HG03097 (cell line): Measurements from ENCODE around the gene ANKDD1B.

ENCODE experiments used
- ATAC-seq: cut with Tn5 transposase; IDR thresholded peaks from one replicate; pipeline ENCODE4 v1.9.1; 2021; ENCODE audit not compliant: unreplicated experiment, low FRiP score

The ANKDD1B gene

GRCh38 chr5:75614176-75614575 lies 2.9 kb downstream of the ANKDD1B start:
- ATAC-seq: no peak

DNA sequence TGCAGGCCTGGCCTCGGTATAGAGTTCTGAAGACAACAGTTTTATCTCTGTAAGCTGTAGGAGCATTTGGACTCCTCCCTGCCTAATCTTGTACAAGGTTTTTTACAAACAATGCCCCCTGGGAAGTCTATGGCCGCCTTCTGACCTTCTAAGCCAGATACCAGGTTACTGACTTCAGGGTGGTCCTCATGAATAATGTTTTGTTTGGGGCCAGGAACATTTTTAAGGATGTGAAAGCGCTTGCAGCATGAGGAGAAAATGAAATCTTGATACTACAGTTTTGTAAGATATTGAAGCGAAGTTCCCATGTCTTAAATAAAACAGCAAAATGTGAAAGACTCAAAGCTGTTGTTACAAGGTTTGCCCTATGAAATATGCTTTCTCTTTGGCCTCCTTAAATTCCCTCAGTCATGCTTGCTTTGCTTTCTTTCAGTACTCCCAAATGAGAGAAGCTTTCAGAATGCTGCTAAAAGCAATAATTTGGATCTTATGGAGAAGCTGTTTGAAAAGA lies 5.2 kb downstream of the ANKDD1B start:
- ATAC-seq: no peak

DNA sequence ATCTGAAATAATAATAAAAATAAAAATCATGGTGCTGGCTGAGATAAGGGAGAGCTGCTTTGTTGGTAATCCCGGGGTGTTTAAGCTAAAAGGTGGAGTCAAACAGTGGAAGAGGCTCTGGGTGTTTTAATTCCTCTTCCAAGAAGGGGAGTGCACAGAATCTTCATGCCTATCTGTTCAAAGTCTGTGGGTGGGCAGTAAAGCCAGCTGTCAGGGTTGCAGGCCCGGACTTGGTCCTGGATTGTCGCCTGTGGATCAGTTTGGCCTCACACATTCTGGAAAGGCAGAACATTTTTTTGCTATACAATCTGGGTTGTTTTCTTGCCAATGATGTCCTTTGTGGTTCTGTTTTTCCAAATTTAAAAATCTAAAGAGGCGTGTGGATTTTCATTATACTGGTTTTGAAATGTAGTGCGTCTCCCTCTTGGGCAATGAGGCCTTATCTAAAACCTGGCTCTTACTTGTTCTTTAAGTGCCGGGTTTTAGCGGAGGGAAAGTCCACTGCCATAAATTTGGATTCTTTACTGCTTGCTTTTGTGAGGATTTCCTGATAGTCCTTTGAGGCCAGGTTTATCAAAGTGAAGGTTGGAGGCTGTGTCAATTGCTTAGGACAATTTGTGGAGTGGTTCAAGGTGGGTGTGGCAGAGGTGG lies 5.8 kb downstream of the ANKDD1B start:
- no peak for ATAC-seq

- ATAC-seq: no peak
Observed at GRCh38 chr5:75617736-75618352, 6.6 kb downstream of the ANKDD1B start.

GRCh38 chr5:75620184-75620959 lies 9.1 kb downstream of the ANKDD1B start:
- no peak for ATAC-seq

DNA sequence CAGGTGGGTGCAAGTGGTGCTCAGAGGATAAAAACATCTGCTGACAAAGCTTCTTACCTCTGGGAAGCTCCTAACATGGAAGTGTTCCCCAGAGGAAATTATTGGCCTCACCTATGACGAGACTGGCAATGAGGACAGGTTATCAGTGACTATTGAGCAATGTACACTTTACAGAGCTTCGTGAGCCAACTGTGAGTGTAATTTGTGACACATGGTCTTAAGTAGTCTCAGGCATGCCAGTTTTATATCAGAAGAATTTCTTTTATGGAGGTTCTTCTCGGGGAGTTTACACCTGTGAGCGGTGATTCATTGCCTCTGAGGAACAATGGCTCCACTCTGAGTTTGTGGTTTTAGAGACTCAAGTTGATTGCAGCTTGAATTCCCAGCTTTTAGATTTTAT lies 11.3 kb downstream of the ANKDD1B start:
- ATAC-seq: no peak

- no peak for ATAC-seq
Observed at GRCh38 chr5:75623846-75624245, 12.6 kb downstream of the ANKDD1B start.

- ATAC-seq: no peak
Observed at GRCh38 chr5:75626959-75627358, 15.7 kb downstream of the ANKDD1B start.

GRCh38 chr5:75627801-75628200 lies 16.5 kb downstream of the ANKDD1B start:
- no peak for ATAC-seq

- ATAC-seq: no peak
Observed at GRCh38 chr5:75630875-75631274, 19.6 kb downstream of the ANKDD1B start.

- no peak for ATAC-seq
Observed at GRCh38 chr5:75632321-75632720, 21.1 kb downstream of the ANKDD1B start.

GRCh38 chr5:75637949-75638348 lies 26.7 kb downstream of the ANKDD1B start:
- no peak for ATAC-seq

DNA sequence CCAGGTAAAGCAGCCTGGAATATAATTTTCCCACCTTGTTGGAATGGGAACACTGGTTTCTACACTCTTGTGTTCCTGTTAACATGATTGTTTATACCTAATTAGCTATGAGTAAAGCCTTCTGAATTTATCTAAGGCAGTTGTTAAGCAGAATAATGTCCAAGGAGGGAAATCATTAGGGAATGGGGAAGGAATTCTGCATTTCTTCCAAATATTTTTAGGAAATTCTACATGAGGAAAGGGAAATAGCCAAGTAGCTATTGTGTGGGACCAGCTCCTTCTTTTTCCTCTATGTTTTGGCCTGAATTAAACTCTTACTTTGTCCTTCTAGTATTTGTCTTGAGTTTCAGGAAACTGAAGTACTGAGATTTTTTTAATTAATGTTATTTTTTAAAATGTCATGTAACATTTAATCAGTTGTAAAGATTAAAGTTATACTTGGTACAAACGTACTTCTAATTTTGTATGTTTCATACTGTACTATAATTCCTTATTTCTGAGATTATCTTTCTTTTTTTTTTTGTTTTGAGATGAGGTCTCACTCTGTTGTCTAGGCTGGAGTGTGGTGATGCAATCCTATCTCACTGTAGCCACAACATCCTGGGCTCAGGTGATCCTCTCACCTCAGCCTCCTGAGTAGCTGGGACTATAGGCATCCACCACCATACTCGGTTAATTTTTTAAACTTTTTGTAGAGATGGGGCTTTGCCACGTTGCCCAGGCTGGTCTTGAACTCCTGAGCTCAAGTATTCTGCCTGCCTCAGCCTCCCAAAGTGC lies 28.5 kb downstream of the ANKDD1B start:
- no peak for ATAC-seq

DNA sequence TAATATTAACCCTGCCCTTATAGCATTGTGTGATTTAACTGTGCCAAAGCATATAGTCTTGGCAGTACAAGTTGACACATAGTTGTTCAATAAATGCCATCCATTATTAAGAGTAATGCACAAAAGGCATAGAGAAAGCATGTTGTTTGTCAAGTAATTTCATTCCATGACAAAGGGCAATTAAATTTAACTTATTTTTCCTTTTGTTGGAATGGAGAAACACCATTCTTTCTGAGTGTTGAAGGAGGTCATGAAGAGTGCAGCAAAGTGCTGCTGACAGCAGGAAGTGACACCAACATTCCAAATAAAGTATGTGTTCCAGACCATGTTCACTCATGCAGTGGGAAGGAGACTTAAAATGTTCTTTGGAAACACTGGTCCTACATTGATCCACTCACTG lies 29.1 kb downstream of the ANKDD1B start:
- ATAC-seq: no peak

DNA sequence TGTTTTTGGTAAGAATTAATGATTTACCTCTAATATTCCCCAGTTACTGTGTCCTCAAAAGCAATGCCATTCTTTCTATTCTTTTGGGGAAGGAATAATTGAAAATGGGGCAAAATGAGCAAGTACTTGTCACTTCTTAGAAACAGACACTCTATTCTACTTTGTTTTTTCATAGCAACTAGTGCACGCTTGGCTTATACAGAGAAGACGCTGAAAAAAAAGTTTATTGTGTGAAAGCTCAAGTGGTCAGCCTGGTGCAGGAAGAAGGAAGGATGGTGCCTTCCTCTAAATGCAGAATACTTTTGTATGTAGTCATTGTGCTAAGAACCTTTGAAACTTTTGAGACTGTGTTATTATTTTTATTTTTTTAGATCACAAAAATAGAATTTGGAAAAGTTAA lies 29.6 kb downstream of the ANKDD1B start:
- no peak for ATAC-seq

DNA sequence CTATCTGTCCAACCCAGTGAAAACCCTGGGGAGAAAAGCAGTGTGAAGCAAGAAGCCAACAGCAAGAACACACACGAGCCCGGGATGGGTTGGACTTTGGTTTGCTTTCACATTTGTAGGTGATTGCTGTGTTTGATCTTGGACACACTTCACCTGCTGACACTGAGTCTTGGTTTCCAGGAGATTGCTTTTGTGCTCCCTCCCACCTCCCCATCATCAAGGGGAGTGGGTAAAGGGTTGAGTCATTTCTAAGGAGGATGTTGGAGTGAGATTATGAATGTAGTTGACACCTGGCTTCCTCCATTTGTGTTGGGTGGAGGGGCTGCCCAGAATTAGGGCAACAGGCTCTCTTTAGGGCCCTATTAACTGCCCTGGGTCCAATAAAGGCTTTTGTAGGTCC lies 37.5 kb downstream of the ANKDD1B start:
- no peak for ATAC-seq

GRCh38 chr5:75651575-75652238 lies 40.5 kb downstream of the ANKDD1B start:
- ATAC-seq: no peak

GRCh38 chr5:75653521-75653920 lies 42.3 kb downstream of the ANKDD1B start:
- no peak for ATAC-seq

GRCh38 chr5:75654693-75655295 lies 43.5 kb downstream of the ANKDD1B start:
- no peak for ATAC-seq
